Mucosa of descending colon (tissue), 3 donors: ENCODE results near the gene REG1A. TPM values are rescaled to one million over a fixed set of nuclear protein-coding genes. Genes with fewer than 3 reads are reported as not detected.

Source experiments
- ATAC-seq: fragments of 200-7000 bp; cut with Tn5 transposase; one replicate; pipeline ENCODE4 v1.9.1; 2020; ENCODE audit warnings: mild to moderate bottlenecking, moderate library complexity
- DNase-seq, 3 donors: peaks; one replicate each; pipeline ENCODE4 v3.0.0-alpha.2; 2020
- H3K36me3 ChIP-seq: fragments of 200-600 bp; one replicate; pipeline ENCODE4 v1.8.0; 2021; ENCODE audit warnings: low read depth, mild to moderate bottlenecking
- H3K4me1 ChIP-seq: fragments of 200-600 bp; one replicate; pipeline ENCODE4 v1.8.0; 2021; ENCODE audit warnings: low read depth, mild to moderate bottlenecking
- H3K4me3 ChIP-seq: fragments of 200-600 bp; one replicate; pipeline ENCODE4 v1.8.0; 2021; ENCODE audit warnings: mild to moderate bottlenecking
- H3K9me3 ChIP-seq: fragments of 200-600 bp; one replicate; pipeline ENCODE4 v1.8.0; 2021; ENCODE audit warnings: mild to moderate bottlenecking
- intact Hi-C, 2 donors: fragments of 100-400 bp; cut with DNase I in 1 of 2; cut with micrococcal nuclease in 1 of 2; formaldehyde crosslinking; loops; one replicate each; pipeline versions ENCODE4 v1.11.0 to v1.11.1; 2022; cut with DNase I, micrococcal nuclease
- total RNA-seq, 3 donors: library from RNA; stranded (reverse); fragmentation: NEBNext Ultra II Directional in 2 of 3; extraction: Animal tissue kit (Norgen Biotek cat#: 25700) in 2 of 3; gene quantifications; one replicate each; pipeline versions ENCODE4 v1.2.1 to v1.2.4, GENCODE V29; 2021 to 2023
- TF ChIP-seq, protein P1 (sequence below): fragments of 200-600 bp; IDR thresholded peaks from one replicate; pipeline ENCODE4 v1.8.0; 2022; ENCODE audit warnings: antibody characterized with exemption, mild to moderate bottlenecking
- donor health status: DM: no; HTN: no; CAD: no; lungs with moderate emphysema.
- donor health status: DM: no; HTN: no; CAD: no.
- donor health status: DM: no; HTN: yes; CAD: no.

Gene REG1A
- total RNA-seq, 3 donors from 2014 or later: 0.89 to 885 TPM; not detected in 1

DNA sequence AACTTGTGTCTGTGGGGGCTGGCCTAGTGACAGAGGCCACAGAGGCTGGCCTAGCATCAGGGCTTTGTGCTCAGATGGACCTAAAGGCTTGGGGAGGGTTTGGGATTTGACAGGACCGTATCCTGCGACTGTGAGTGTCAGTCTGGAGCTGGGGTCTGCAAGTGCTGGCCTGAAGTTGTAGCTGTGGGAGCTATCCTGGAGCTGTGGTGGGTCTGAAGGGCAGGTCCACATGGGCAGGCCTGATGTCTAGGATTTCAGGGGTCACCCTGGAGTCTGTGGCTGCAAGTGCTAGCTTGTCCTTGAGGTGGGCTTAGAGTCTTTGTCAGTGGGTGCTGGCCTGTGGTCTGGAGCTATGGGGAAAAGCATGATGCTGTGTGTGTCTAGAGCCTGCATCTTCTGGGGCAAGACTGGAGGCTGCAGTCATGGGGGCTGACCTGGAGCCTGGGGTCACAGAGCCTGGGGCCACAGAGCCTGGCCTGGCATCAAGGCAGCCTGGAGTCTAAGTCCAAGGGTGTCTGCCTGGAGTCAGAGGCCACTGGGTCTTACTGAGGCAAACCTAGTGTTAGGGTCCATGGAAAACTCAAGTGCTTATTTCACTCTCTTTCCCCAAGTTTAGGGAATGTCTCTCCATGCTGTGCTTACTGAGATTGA, 35.7 kb downstream of the REG1A start:
- ATAC-seq (no peak), DNase-seq (no peak)
- TF ChIP-seq, protein P1, sequence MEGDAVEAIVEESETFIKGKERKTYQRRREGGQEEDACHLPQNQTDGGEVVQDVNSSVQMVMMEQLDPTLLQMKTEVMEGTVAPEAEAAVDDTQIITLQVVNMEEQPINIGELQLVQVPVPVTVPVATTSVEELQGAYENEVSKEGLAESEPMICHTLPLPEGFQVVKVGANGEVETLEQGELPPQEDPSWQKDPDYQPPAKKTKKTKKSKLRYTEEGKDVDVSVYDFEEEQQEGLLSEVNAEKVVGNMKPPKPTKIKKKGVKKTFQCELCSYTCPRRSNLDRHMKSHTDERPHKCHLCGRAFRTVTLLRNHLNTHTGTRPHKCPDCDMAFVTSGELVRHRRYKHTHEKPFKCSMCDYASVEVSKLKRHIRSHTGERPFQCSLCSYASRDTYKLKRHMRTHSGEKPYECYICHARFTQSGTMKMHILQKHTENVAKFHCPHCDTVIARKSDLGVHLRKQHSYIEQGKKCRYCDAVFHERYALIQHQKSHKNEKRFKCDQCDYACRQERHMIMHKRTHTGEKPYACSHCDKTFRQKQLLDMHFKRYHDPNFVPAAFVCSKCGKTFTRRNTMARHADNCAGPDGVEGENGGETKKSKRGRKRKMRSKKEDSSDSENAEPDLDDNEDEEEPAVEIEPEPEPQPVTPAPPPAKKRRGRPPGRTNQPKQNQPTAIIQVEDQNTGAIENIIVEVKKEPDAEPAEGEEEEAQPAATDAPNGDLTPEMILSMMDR: no peak
- intact Hi-C loops: no loop called here
- no peaks in the 10 kb centered on the region for H3K4me1 ChIP-seq
- H3K9me3 ChIP-seq: no peaks in the 10 kb centered on the region
- no peaks in the 10 kb centered on the region for H3K36me3 ChIP-seq
- no peak overlapping the region for H3K4me3 ChIP-seq

DNA sequence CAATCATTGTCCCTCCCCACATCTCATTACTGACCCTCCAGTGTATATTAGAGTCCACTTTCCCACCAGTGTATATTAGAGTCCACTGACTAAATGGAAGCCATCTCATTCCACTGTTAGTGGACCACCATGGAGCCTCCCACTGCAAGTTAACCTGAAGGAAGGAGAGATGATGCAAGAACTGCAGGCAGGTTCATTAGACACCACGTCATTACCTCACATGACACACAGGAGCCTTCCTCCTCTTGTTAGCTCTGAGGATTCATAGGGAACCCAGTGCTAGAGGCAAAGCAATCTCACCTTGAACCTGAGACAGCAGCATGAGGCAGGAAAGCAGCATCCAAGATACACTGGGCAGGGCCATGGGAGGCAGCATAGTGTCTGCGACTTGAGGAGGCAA, 38.7 kb downstream of the REG1A start:
- intact Hi-C loops: no loop called here
- Histone ChIP-seq H3K4me3 (no peak overlapping the region), H3K4me1 (no peaks in the 10 kb centered on the region), H3K36me3 (no peaks in the 10 kb centered on the region), H3K9me3 (no peaks in the 10 kb centered on the region)
- TF ChIP-seq, protein P1: no peak
- DNase-seq (no peak), ATAC-seq (no peak)

DNA sequence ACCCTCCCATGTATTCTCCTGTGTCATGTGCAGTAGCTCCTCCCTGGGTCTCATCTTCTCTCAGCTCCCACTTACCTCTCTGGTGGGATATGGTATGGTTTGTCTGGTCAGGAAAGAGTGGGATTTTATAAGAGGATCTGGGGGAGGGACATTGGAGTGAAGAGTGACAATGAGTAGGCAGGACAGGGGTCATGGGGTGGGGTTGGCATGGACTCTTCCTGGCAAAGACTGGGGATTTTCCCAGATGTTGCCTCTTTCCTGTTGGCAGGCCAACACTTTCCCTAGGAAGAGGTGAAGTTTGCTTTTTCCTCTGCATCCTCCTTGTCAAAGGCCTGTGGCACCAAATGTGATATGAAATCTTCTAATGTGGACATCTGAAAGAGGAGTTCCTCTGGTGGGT, 39.4 kb downstream of the REG1A start, which contains the start of gene REG3A:
Gene REG3A (minus strand): TSS at position 101 of the 400 bp plus-strand sequence. CDS start 348 bp downstream, outside the sequence.
- TF ChIP-seq, protein P1: no peak
- intact Hi-C loops: no loop called here
- ATAC-seq: no peak
- H3K4me3 ChIP-seq: no peak within 1 kb of the TSS
- no peaks in the 10 kb centered on the region for H3K36me3 ChIP-seq
- DNase-seq: no peak
- no peaks in the 10 kb centered on the region for H3K9me3 ChIP-seq
- no peaks in the 10 kb centered on the region for H3K4me1 ChIP-seq

DNA sequence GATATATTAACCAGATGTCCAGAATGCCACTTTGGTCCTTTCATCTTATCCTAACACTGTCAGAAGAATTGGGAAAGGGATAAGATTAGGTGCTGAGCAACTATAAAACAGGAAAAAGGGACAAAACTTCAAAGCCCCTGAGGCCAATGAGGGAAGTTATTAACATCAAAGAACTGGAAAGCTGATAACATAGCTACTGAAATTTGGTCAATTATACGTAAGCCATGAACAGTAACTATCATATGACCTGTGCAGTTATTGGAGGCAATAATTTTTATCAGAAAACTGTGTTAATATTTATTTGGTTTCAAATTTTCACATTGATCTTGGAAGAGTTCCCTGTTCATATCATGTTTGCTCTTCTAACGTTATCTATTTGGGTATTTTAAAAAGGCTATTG, 41.8 kb downstream of the REG1A start:
- no peaks in the 10 kb centered on the region for H3K36me3 ChIP-seq
- H3K4me3 ChIP-seq: no peak overlapping the region
- intact Hi-C loops: no loop called here
- ATAC-seq: no peak
- TF ChIP-seq, protein P1: no peak
- DNase-seq: no peak
- H3K4me1 ChIP-seq: no peaks in the 10 kb centered on the region
- no peaks in the 10 kb centered on the region for H3K9me3 ChIP-seq

DNA sequence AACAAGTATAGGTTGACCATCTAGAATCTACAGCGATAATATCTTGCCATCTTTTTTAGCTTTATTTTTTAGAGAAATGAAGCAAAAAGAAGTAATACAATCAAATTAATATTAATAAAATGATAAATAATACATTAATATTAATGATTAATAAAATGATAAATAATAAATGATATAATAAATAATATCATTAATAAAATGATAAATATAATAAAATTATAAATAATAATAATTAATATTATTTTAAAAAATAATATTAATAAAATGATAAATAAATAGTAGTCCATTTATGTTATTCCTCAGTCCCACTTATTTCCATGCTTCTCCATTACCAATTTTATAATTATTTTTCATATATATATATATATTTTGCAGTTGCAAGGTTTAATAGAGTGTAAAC, 42.5 kb downstream of the REG1A start:
- no peak for ATAC-seq
- no peak for DNase-seq
- TF ChIP-seq, protein P1: no peak

More for the DNA sequence above, 42.5 kb downstream of the REG1A start:
- no peak overlapping the region for H3K4me3 ChIP-seq
- intact Hi-C loops: no loop called here
- H3K4me1 ChIP-seq: no peaks in the 10 kb centered on the region
- H3K9me3 ChIP-seq: no peaks in the 10 kb centered on the region
- no peaks in the 10 kb centered on the region for H3K36me3 ChIP-seq
